Measurements from ENCODE around the gene MAGEA8.
"Not testable (repeated sequence)": the region's sequence is repeated elsewhere in the genome, so short reads cannot be mapped to it uniquely, and the experiment has no call there.

DNA sequence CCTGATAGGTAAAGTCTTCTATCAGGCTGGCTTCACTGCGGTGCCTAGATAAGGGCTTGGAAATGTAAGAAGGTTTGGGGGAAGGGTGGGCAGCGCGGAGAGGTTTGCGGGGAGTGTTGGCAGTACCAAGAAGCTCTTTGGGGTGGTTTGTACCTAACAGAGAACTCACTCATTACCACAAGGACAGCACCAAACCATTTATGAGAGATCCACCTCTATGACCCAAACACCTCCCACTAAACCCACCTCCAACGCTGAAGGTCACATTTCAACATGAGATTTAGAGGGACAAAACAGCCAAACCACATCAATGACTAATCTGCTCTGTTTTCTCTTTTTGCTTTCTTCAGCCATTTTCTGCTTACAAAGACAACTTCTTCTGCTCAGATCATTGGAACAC is 43.5 kb downstream of the MAGEA8 start:
- not testable (repeated sequence) for TF ChIP-seq CEBPB (IDR thresholded peaks at IDR 0.05; ENCODE audit: borderline replicate concordance in 1 of 2, low read depth in 2 of 2, low read length in 2 of 2); ZNF24 (IDR thresholded peaks at IDR 0.05); BHLHE40 (IDR thresholded peaks at IDR 0.05; ENCODE audit: borderline replicate concordance in 1 of 2, low read depth in 2 of 2, low read length in 1 of 2); ZNF274 (IDR thresholded peaks at IDR 0.05; ENCODE audit: insufficient read depth, insufficient read length); POLR2A (IDR thresholded peaks at IDR 0.05; ENCODE audit: low read depth, low read length)
